ENCODE results near the gene HSPB9.

Gene HSPB9

GRCh38 chr17:42133461-42134041 lies 10.9 kb downstream of the HSPB9 start:
- H3K27ac ChIP-seq (ENCODE audit: low read depth, low read length) = no peak overlapping the region
- H2BK15ac ChIP-seq (replicated peaks; ENCODE audit: low read depth) = no peak overlapping the region
- H3K9ac ChIP-seq (ENCODE audit: low read length) = no peak overlapping the region
- no peak overlapping the region for H2BK5ac ChIP-seq (ENCODE audit: low read length)
- H2AK5ac ChIP-seq (ENCODE audit: low read length) = no peak overlapping the region
- H3K56ac ChIP-seq (ENCODE audit: low read length) = no peak overlapping the region
- no peaks in the 10 kb centered on the region for H3K27me3 ChIP-seq (ENCODE audit: insufficient read depth, low read length, poor library complexity)
- H3K23ac ChIP-seq (ENCODE audit: low read length) = no peak overlapping the region
- peaks cover 27% of the 10 kb centered on the region for H3K79me1 ChIP-seq (ENCODE audit: low read length)
- peaks cover 6% of the 10 kb centered on the region for H3K4me1 ChIP-seq (ENCODE audit: control insufficient read depth, low read depth, low read length)
- no peak overlapping the region for H4K5ac ChIP-seq (ENCODE audit: low read length)
- peaks cover 7% of the 10 kb centered on the region for H3K36me3 ChIP-seq (ENCODE audit: control insufficient read depth, insufficient read depth, low read length)
- H3K4ac ChIP-seq (ENCODE audit: low read depth, low read length) = no peak overlapping the region
- no peak overlapping the region for H3K18ac ChIP-seq (ENCODE audit: low read length)
- H3K79me2 ChIP-seq (ENCODE audit: control insufficient read depth, insufficient read depth, low read length) = peaks cover 19% of the 10 kb centered on the region
- no peak overlapping the region for H3K4me2 ChIP-seq (ENCODE audit: low read length)
- H4K8ac ChIP-seq (ENCODE audit: low read depth, low read length) = no peak overlapping the region
- H2BK120ac ChIP-seq (ENCODE audit: low read depth, low read length) = no peak overlapping the region
- WGBS (ENCODE audit: extremely low coverage, insufficient coverage, low lambda C conversion rate) = no CpG with 5 or more reads among the region's 4 CpGs
- DNase-seq = no peak
- no peak overlapping the region for H3K4me3 ChIP-seq (ENCODE audit: low read length)

- Histone ChIP-seq H3K4me3 (ENCODE audit: low read length) (no peak overlapping the region), H3K18ac (ENCODE audit: low read length) (no peak overlapping the region), H2BK5ac (ENCODE audit: low read length) (no peak overlapping the region), H3K4ac (ENCODE audit: low read depth, low read length) (no peak overlapping the region), H2BK120ac (ENCODE audit: low read depth, low read length) (no peak overlapping the region), H2AK5ac (ENCODE audit: low read length) (no peak overlapping the region), H3K36me3 (ENCODE audit: control insufficient read depth, insufficient read depth, low read length) (no peaks in the 10 kb centered on the region), H2BK15ac (replicated peaks; ENCODE audit: low read depth) (no peak overlapping the region), H3K9ac (ENCODE audit: low read length) (no peak overlapping the region), H4K5ac (ENCODE audit: low read length) (no peak overlapping the region), H3K79me2 (ENCODE audit: control insufficient read depth, insufficient read depth, low read length) (peaks cover 28% of the 10 kb centered on the region), H3K79me1 (ENCODE audit: low read length) (peaks cover 38% of the 10 kb centered on the region), H3K4me2 (ENCODE audit: low read length) (no peak overlapping the region), H3K27me3 (ENCODE audit: insufficient read depth, low read length, poor library complexity) (no peaks in the 10 kb centered on the region), H3K23ac (ENCODE audit: low read length) (no peak overlapping the region), H4K8ac (ENCODE audit: low read depth, low read length) (no peak overlapping the region), H3K56ac (ENCODE audit: low read length) (no peak overlapping the region), H3K27ac (ENCODE audit: low read depth, low read length) (no peak overlapping the region), H3K4me1 (ENCODE audit: control insufficient read depth, low read depth, low read length) (peaks cover 6% of the 10 kb centered on the region)
- no peak for DNase-seq
- WGBS (ENCODE audit: extremely low coverage, insufficient coverage, low lambda C conversion rate) = no CpG with 5 or more reads among the region's 6 CpGs
Measured at GRCh38 chr17:42135151-42135550, 12.5 kb downstream of the HSPB9 start.

GRCh38 chr17:42135664-42136653 lies 13.4 kb downstream of the HSPB9 start:
- Histone ChIP-seq H3K4me1 (ENCODE audit: control insufficient read depth, low read depth, low read length) (peaks cover 6% of the 10 kb centered on the region), H3K4me3 (ENCODE audit: low read length) (no peak overlapping the region), H3K56ac (ENCODE audit: low read length) (no peak overlapping the region), H2BK15ac (replicated peaks; ENCODE audit: low read depth) (no peak overlapping the region), H3K36me3 (ENCODE audit: control insufficient read depth, insufficient read depth, low read length) (no peaks in the 10 kb centered on the region), H3K79me1 (ENCODE audit: low read length) (peaks cover 38% of the 10 kb centered on the region), H2AK5ac (ENCODE audit: low read length) (no peak overlapping the region), H3K27ac (ENCODE audit: low read depth, low read length) (no peak overlapping the region), H3K18ac (ENCODE audit: low read length) (no peak overlapping the region), H3K4ac (ENCODE audit: low read depth, low read length) (no peak overlapping the region), H4K5ac (ENCODE audit: low read length) (no peak overlapping the region), H3K4me2 (ENCODE audit: low read length) (no peak overlapping the region), H4K8ac (ENCODE audit: low read depth, low read length) (no peak overlapping the region), H2BK120ac (ENCODE audit: low read depth, low read length) (no peak overlapping the region), H3K9ac (ENCODE audit: low read length) (no peak overlapping the region), H3K23ac (ENCODE audit: low read length) (no peak overlapping the region), H2BK5ac (ENCODE audit: low read length) (no peak overlapping the region), H3K79me2 (ENCODE audit: control insufficient read depth, insufficient read depth, low read length) (peaks cover 28% of the 10 kb centered on the region), H3K27me3 (ENCODE audit: insufficient read depth, low read length, poor library complexity) (no peaks in the 10 kb centered on the region)
- WGBS (ENCODE audit: extremely low coverage, insufficient coverage, low lambda C conversion rate) = no CpG with 5 or more reads among the region's 15 CpGs
- peak; percentile 74 for DNase-seq

- Histone ChIP-seq H2BK15ac (replicated peaks; ENCODE audit: low read depth) (no peak overlapping the region), H3K23ac (ENCODE audit: low read length) (no peak overlapping the region), H3K27me3 (ENCODE audit: insufficient read depth, low read length, poor library complexity) (no peaks in the 10 kb centered on the region), H3K79me2 (ENCODE audit: control insufficient read depth, insufficient read depth, low read length) (peaks cover 32% of the 10 kb centered on the region), H3K36me3 (ENCODE audit: control insufficient read depth, insufficient read depth, low read length) (no peaks in the 10 kb centered on the region), H4K5ac (ENCODE audit: low read length) (no peak overlapping the region), H2AK5ac (ENCODE audit: low read length) (no peak overlapping the region), H3K4me1 (ENCODE audit: control insufficient read depth, low read depth, low read length) (peaks cover 6% of the 10 kb centered on the region), H4K8ac (ENCODE audit: low read depth, low read length) (no peak overlapping the region), H3K79me1 (ENCODE audit: low read length) (peaks cover 41% of the 10 kb centered on the region), H3K27ac (ENCODE audit: low read depth, low read length) (no peak overlapping the region), H3K4me2 (ENCODE audit: low read length) (no peak overlapping the region), H3K4me3 (ENCODE audit: low read length) (no peak overlapping the region), H2BK120ac (ENCODE audit: low read depth, low read length) (no peak overlapping the region), H3K4ac (ENCODE audit: low read depth, low read length) (no peak overlapping the region), H2BK5ac (ENCODE audit: low read length) (no peak overlapping the region), H3K56ac (ENCODE audit: low read length) (no peak overlapping the region), H3K18ac (ENCODE audit: low read length) (no peak overlapping the region), H3K9ac (ENCODE audit: low read length) (no peak overlapping the region)
- WGBS (ENCODE audit: extremely low coverage, insufficient coverage, low lambda C conversion rate) = no CpG with 5 or more reads among the region's 3 CpGs
- no peak for DNase-seq
Measured at GRCh38 chr17:42136654-42137051, 14.0 kb downstream of the HSPB9 start.

DNA sequence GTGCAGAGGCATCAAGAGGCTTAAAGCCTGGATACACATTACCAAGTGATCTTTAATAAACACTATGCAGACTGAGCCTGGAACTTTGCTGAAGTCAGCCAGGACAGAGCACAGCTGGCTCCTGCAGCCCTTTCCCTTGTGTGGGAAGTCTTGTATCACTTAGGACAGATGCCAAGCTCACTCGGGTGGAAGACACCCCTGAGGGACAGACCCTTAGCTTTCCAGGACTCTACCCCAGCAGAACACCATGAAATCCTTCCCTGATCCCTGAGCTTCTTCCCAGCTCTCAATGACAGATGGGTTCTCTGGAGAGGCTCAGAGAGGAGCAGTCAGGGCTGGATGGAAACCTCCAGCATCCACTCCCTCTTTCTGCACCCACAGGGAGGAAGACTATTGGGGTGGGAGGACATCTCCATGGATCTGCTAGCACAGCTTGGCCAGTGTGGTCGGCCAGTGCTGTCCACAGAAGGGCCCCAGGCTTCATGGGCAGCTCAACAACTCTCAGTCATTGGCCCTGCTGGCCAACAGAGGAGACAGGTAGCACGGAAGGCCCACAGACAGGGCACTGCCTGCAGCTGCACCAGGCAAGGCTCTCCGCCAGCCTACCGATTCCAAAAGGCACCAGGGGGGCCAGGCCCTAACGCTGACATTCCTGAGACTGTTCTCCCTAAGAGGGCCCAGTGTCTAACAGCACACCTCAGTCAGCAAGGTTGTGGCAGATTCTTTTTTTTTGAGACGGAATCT lies 16.3 kb downstream of the HSPB9 start:
- Histone ChIP-seq H3K27ac (ENCODE audit: low read depth, low read length) (no peak overlapping the region), H3K4ac (ENCODE audit: low read depth, low read length) (no peak overlapping the region), H4K5ac (ENCODE audit: low read length) (no peak overlapping the region), H3K23ac (ENCODE audit: low read length) (no peak overlapping the region), H3K56ac (ENCODE audit: low read length) (no peak overlapping the region), H3K4me1 (ENCODE audit: control insufficient read depth, low read depth, low read length) (peaks cover 6% of the 10 kb centered on the region), H3K18ac (ENCODE audit: low read length) (no peak overlapping the region), H2BK120ac (ENCODE audit: low read depth, low read length) (no peak overlapping the region), H3K79me2 (ENCODE audit: control insufficient read depth, insufficient read depth, low read length) (peaks cover 35% of the 10 kb centered on the region), H3K36me3 (ENCODE audit: control insufficient read depth, insufficient read depth, low read length) (peaks cover 4% of the 10 kb centered on the region), H3K4me3 (ENCODE audit: low read length) (no peak overlapping the region), H2AK5ac (ENCODE audit: low read length) (no peak overlapping the region), H3K79me1 (ENCODE audit: low read length) (peaks cover 35% of the 10 kb centered on the region), H2BK15ac (replicated peaks; ENCODE audit: low read depth) (no peak overlapping the region), H2BK5ac (ENCODE audit: low read length) (no peak overlapping the region), H3K27me3 (ENCODE audit: insufficient read depth, low read length, poor library complexity) (no peaks in the 10 kb centered on the region), H4K8ac (ENCODE audit: low read depth, low read length) (no peak overlapping the region), H3K4me2 (ENCODE audit: low read length) (no peak overlapping the region), H3K9ac (ENCODE audit: low read length) (no peak overlapping the region)
- DNase-seq = no peak
- no CpG with 5 or more reads among the region's 7 CpGs for WGBS (ENCODE audit: extremely low coverage, insufficient coverage, low lambda C conversion rate)
